GM19452 (cell line): Measurements from ENCODE around the gene CDCA7.
"Not testable (repeated sequence)": the region's sequence is repeated elsewhere in the genome, so short reads cannot be mapped to it uniquely, and the experiment has no call there.

Experiments used
- ATAC-seq: cut with Tn5 transposase; IDR thresholded peaks from one replicate; pipeline ENCODE4 v1.9.1; 2021; ENCODE audit not compliant: unreplicated experiment

Gene CDCA7

GRCh38 chr2:173354582-173355131 lies at the start of gene CDCA7:
CDCA7 (plus strand) TSS chr2:173354872; CDS start chr2:173354964, 92 bp downstream.
- peak; percentile 49 for ATAC-seq

- no peak for ATAC-seq
These were observed 49.4 kb upstream of the CDCA7 start for GRCh38 chr2:173305303-173305702.

GRCh38 chr2:173307293-173307692 lies 47.4 kb upstream of the CDCA7 start:
- no peak for ATAC-seq

GRCh38 chr2:173309370-173309769 lies 45.3 kb upstream of the CDCA7 start:
- ATAC-seq = not testable (repeated sequence)

- no peak for ATAC-seq
These were observed 42.6 kb upstream of the CDCA7 start for GRCh38 chr2:173311844-173312606.

GRCh38 chr2:173323371-173323770 lies 31.3 kb upstream of the CDCA7 start:
- no peak for ATAC-seq

- ATAC-seq = no peak
These were observed 27.9 kb upstream of the CDCA7 start for GRCh38 chr2:173326806-173327205.

- ATAC-seq = no peak
These were observed 27.3 kb upstream of the CDCA7 start for GRCh38 chr2:173327421-173327820.

GRCh38 chr2:173333003-173333402 lies 21.7 kb upstream of the CDCA7 start:
- ATAC-seq = not testable (repeated sequence)

GRCh38 chr2:173339807-173340206 lies 14.9 kb upstream of the CDCA7 start:
- no peak for ATAC-seq

- no peak for ATAC-seq
These were observed 10.8 kb upstream of the CDCA7 start for GRCh38 chr2:173343921-173344320.

- ATAC-seq = no peak
These were observed 8.6 kb upstream of the CDCA7 start for GRCh38 chr2:173346035-173346434.

GRCh38 chr2:173347305-173348168 lies 7.1 kb upstream of the CDCA7 start:
- no peak for ATAC-seq

GRCh38 chr2:173349287-173349686 lies 5.4 kb upstream of the CDCA7 start:
- no peak for ATAC-seq

- no peak for ATAC-seq
These were observed 4.3 kb upstream of the CDCA7 start for GRCh38 chr2:173350383-173350782.

GRCh38 chr2:173351879-173352278 lies 2.8 kb upstream of the CDCA7 start:
- no peak for ATAC-seq

GRCh38 chr2:173353556-173353955 lies 1.1 kb upstream of the CDCA7 start:
- ATAC-seq = no peak

GRCh38 chr2:173354073-173354581 lies 545 bp upstream of the CDCA7 start:
- peak; percentile 50 for ATAC-seq

GRCh38 chr2:173355132-173355865 lies 627 bp downstream of the CDCA7 start:
- peak; percentile 14 for ATAC-seq

GRCh38 chr2:173355866-173356508 lies 1.3 kb downstream of the CDCA7 start:
- ATAC-seq = no peak
